PC-9 (cell line): ENCODE measurements around the gene PRKCA. TPM values are rescaled to one million over a fixed set of nuclear protein-coding genes. Genes with fewer than 3 reads are reported as not detected.

Source experiments
- BruUV-seq: library from RNA; stranded (reverse); fragments of 400-500 nt; replicated peaks from 2 replicates; lab custom pipeline; 2021; lab: Mats Ljungman, UMichigan
- CTCF ChIA-PET: fragments of 300-600 bp; sonication (Branson Sonifier 250); formaldehyde crosslinking; loops from one replicate; lab custom pipeline; 2022; ENCODE audit warnings: antibody characterized with exemption; lab: Charles Lee
- POLR2A ChIA-PET: fragments of 300-600 bp; sonication (Branson Sonifier 250); formaldehyde crosslinking; loops from one replicate; lab custom pipeline; 2022; ENCODE audit warnings: antibody characterized with exemption; ENCODE audit not compliant: unreplicated experiment; lab: Charles Lee
- DNase-seq, 2 experiments: peaks; one replicate each; pipeline versions ENCODE4 v3.0.0 to v3.0.0-alpha.2; 2015 to 2022; ENCODE audit warnings: mixed read lengths in 1 of 2
- H2AFZ ChIP-seq: fragments of 200-600 bp; sonication (generic); 2 replicates; pipeline ENCODE4 v1.8.1; 2017; ENCODE audit warnings: antibody characterized with exemption
- H3F3A ChIP-seq: fragments of 200-600 bp; sonication (generic); 2 replicates; pipeline ENCODE4 v1.8.1; 2017; ENCODE audit warnings: antibody characterized with exemption, mild to moderate bottlenecking, low read depth; ENCODE audit not compliant: insufficient read depth
- H3K27ac ChIP-seq: fragments of 200-600 bp; sonication (generic); 2 replicates; pipeline ENCODE4 v1.6.1; 2016; ENCODE audit warnings: mixed run types
- H3K27me3 ChIP-seq: fragments of 200-600 bp; sonication (generic); 2 replicates; pipeline ENCODE4 v1.6.1; 2016; ENCODE audit warnings: low read depth, mixed run types; ENCODE audit not compliant: insufficient read depth
- H3K36me3 ChIP-seq: fragments of 200-600 bp; sonication (generic); 2 replicates; pipeline ENCODE4 v1.6.1; 2016; ENCODE audit warnings: low read depth, mixed run types
- H3K4me1 ChIP-seq: fragments of 200-600 bp; sonication (generic); replicated peaks from 2 replicates; pipeline ENCODE4 v1.6.1; 2016; ENCODE audit warnings: mixed run types; ENCODE audit not compliant: insufficient read depth
- H3K4me2 ChIP-seq: fragments of 200-600 bp; sonication (generic); 2 replicates; pipeline ENCODE4 v1.6.1; 2017; ENCODE audit warnings: mixed run types
- H3K4me3 ChIP-seq: fragments of 200-600 bp; sonication (generic); 2 replicates; pipeline ENCODE4 v1.6.1; 2016; ENCODE audit warnings: mixed run types
- H3K79me2 ChIP-seq: fragments of 200-600 bp; sonication (generic); 2 replicates; pipeline ENCODE4 v1.6.1; 2017; ENCODE audit warnings: low read depth, mixed run types
- H3K9me2 ChIP-seq: fragments of 200-600 bp; sonication (generic); 2 replicates; pipeline ENCODE4 v1.8.1; 2017; ENCODE audit warnings: mild to moderate bottlenecking; ENCODE audit not compliant: insufficient read depth
- H3K9me3 ChIP-seq: fragments of 200-600 bp; sonication (generic); 2 replicates; pipeline ENCODE4 v1.8.1; 2016; ENCODE audit warnings: low read depth; ENCODE audit not compliant: insufficient read depth
- H4K20me1 ChIP-seq: fragments of 200-600 bp; sonication (generic); 2 replicates; pipeline ENCODE4 v1.8.1; 2017; ENCODE audit not compliant: insufficient read depth
- EZH2 ChIP-seq: fragments of 200-600 bp; sonication (generic); IDR thresholded peaks from 2 replicates; pipeline ENCODE4 v1.8.0; 2017; ENCODE audit warnings: antibody characterized with exemption, low read depth
- intact Hi-C: fragments of 100-400 bp; cut with micrococcal nuclease; formaldehyde crosslinking; loops from one replicate; pipeline ENCODE4 v1.10.0; 2022; ENCODE audit not compliant: unreplicated experiment
- total RNA-seq: library from RNA; stranded (reverse); gene quantifications from 2 replicates; pipeline ENCODE4 v1.2.3, GENCODE V29; 2021
- TF ChIP-seq, protein P1 (sequence below): fragments of 200-600 bp; sonication (generic); conservative IDR thresholded peaks from 2 replicates; pipeline ENCODE4 v1.6.1; 2017; ENCODE audit warnings: mixed run types, antibody characterized with exemption, mild to moderate bottlenecking, moderate library complexity

Gene PRKCA
- total RNA-seq, 1 experiment from 2014 or later, result 23.1 TPM

DNA sequence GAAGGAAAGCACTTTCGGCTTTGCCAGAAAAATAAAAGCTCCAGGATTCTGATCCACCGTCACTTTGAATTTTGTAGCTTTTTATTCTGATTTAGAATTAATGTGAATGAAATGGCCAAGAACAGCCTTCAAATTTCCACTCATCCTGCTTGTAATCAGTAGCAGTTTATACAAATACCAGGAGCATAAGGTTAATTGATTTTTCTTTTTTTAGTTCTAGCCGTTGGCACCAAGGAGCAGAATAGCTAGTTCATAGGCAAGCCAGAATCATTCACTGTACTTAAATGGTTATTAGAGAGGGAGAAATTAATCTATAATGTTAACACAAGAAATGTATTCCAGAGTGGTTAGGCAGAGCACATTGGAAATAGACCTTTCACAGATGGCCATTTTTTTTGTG, 491.4 kb downstream of the PRKCA start:
- ChIA-PET POLR2A (no interaction called here), CTCF (no interaction called here)
- H3K9me2 ChIP-seq, result no peaks in the 10 kb centered on the region
- intact Hi-C loops, result no loop called here
- no peaks in the 10 kb centered on the region for H3K36me3 ChIP-seq
- BruUV-seq, result no TSS peak
- no peaks in the 10 kb centered on the region for H3K4me1 ChIP-seq
- no peak for DNase-seq
- no peak overlapping the region for H3K27ac ChIP-seq
- H2AFZ ChIP-seq, result no peak overlapping the region
- no peaks in the 10 kb centered on the region for H3K9me3 ChIP-seq
- H3K27me3 ChIP-seq, result no peaks in the 10 kb centered on the region
- H4K20me1 ChIP-seq, result no peaks in the 10 kb centered on the region
- H3K79me2 ChIP-seq, result no peaks in the 10 kb centered on the region
- no peak overlapping the region for H3K4me3 ChIP-seq
- TF ChIP-seq, protein P1, sequence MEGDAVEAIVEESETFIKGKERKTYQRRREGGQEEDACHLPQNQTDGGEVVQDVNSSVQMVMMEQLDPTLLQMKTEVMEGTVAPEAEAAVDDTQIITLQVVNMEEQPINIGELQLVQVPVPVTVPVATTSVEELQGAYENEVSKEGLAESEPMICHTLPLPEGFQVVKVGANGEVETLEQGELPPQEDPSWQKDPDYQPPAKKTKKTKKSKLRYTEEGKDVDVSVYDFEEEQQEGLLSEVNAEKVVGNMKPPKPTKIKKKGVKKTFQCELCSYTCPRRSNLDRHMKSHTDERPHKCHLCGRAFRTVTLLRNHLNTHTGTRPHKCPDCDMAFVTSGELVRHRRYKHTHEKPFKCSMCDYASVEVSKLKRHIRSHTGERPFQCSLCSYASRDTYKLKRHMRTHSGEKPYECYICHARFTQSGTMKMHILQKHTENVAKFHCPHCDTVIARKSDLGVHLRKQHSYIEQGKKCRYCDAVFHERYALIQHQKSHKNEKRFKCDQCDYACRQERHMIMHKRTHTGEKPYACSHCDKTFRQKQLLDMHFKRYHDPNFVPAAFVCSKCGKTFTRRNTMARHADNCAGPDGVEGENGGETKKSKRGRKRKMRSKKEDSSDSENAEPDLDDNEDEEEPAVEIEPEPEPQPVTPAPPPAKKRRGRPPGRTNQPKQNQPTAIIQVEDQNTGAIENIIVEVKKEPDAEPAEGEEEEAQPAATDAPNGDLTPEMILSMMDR, result no peak
- TF ChIP-seq EZH2, result no peak
- H3K4me2 ChIP-seq, result no peak overlapping the region
- H3F3A ChIP-seq, result no peaks in the 10 kb centered on the region

DNA sequence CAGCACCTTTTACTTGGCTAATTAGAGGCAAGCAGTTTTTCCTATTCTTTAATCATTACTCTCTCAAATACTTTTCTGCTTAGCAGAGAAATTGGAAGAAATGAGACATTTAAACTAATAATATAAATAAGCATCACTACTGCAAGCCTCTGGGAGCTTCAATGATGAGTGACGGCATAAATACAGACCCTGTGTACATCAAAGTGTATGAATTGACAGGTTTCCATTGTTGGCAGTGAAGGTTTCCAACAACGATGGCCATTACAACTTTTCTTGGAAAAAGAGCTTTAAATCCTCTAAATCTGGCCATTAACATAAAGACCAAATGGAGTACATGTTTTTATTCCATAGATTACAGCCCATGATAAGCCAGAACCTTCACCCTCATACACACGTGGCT, 493.1 kb downstream of the PRKCA start:
- Histone ChIP-seq H4K20me1 (no peaks in the 10 kb centered on the region), H3K79me2 (no peaks in the 10 kb centered on the region), H3K4me3 (no peak overlapping the region), H3K9me3 (no peaks in the 10 kb centered on the region), H3K27me3 (no peaks in the 10 kb centered on the region), H2AFZ (no peak overlapping the region), H3K9me2 (no peaks in the 10 kb centered on the region), H3F3A (no peaks in the 10 kb centered on the region), H3K4me1 (no peaks in the 10 kb centered on the region), H3K27ac (no peak overlapping the region), H3K36me3 (no peaks in the 10 kb centered on the region), H3K4me2 (no peak overlapping the region)
- no peak for DNase-seq
- intact Hi-C loops, result no loop called here
- BruUV-seq, result no TSS peak
- no peak for TF ChIP-seq EZH2
- TF ChIP-seq, protein P1, result no peak
- ChIA-PET CTCF (no interaction called here), POLR2A (no interaction called here)

DNA sequence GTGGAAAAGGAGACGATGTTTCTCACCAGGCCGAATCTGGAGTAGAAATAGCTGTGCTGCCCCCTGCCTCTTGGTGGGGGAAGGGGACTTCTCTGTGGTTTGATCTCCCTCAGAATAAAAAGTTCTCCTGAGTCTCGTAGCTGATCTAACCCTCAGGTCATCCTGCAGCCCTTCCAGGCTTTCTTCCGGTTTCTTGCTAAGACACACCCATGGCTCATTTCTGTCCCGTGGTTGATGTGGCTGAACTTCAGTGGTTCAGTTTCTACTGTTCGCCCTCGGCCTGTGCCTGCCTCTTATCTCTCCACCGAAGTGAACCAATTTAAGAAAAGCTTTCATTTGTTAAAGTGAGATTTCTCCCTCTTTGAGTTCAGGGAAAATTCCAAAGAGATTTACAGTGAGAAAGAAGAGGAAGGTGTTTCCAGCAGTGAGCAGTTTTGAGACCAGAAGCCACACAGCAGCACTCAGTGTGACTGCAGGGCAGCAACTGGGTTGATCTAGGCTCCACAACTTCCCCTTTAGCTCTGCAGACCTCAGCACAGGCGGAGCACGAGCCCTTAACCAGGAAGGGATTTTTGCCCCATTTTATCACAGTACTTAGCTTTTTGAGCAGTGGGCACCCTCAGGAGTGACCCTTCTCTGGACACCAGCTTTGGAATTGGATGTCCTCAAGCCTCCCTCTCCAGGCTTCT, 497.6 kb downstream of the PRKCA start:
- H3K4me2 ChIP-seq, result no peak overlapping the region
- no peak overlapping the region for H3K4me3 ChIP-seq
- H3K79me2 ChIP-seq, result no peaks in the 10 kb centered on the region
- H2AFZ ChIP-seq, result no peak overlapping the region
- H3K27me3 ChIP-seq, result no peaks in the 10 kb centered on the region
- H3K9me3 ChIP-seq, result no peaks in the 10 kb centered on the region
- ChIA-PET POLR2A (no interaction called here), CTCF (no interaction called here)
- intact Hi-C loops, result no loop called here
- no peak overlapping the region for H3K27ac ChIP-seq
- no peaks in the 10 kb centered on the region for H3F3A ChIP-seq
- no peak for DNase-seq
- no peaks in the 10 kb centered on the region for H3K36me3 ChIP-seq
- H3K9me2 ChIP-seq, result no peaks in the 10 kb centered on the region
- no peaks in the 10 kb centered on the region for H4K20me1 ChIP-seq
- no TSS peak for BruUV-seq
- TF ChIP-seq EZH2, result no peak
- TF ChIP-seq, protein P1, result no peak
- H3K4me1 ChIP-seq, result no peaks in the 10 kb centered on the region
